ENCODE data around the gene ZNF714. TPM values are rescaled to one million over a fixed set of nuclear protein-coding genes. Genes with fewer than 3 reads are reported as not detected.

ZNF714 gene
- total RNA-seq, 1 donor from 2014 or later = 40.6 TPM

GRCh38 chr19:21098291-21098690, 16.3 kb downstream of the ZNF714 start:
- DNase-seq (ENCODE audit: extremely low spot score, unreplicated experiment) = no peak
- peak overlapping the region; percentile 11 for H3K4me3 Mint-ChIP-seq
- H3K9me3 Mint-ChIP-seq = peaks cover 7% of the 10 kb centered on the region
- no peaks in the 10 kb centered on the region for H3K27me3 Mint-ChIP-seq
- peak overlapping the region; percentile 30 for H3K27ac Mint-ChIP-seq
- peaks cover 55% of the 10 kb centered on the region for H3K36me3 Mint-ChIP-seq
- TF ChIP-seq, protein P1, sequence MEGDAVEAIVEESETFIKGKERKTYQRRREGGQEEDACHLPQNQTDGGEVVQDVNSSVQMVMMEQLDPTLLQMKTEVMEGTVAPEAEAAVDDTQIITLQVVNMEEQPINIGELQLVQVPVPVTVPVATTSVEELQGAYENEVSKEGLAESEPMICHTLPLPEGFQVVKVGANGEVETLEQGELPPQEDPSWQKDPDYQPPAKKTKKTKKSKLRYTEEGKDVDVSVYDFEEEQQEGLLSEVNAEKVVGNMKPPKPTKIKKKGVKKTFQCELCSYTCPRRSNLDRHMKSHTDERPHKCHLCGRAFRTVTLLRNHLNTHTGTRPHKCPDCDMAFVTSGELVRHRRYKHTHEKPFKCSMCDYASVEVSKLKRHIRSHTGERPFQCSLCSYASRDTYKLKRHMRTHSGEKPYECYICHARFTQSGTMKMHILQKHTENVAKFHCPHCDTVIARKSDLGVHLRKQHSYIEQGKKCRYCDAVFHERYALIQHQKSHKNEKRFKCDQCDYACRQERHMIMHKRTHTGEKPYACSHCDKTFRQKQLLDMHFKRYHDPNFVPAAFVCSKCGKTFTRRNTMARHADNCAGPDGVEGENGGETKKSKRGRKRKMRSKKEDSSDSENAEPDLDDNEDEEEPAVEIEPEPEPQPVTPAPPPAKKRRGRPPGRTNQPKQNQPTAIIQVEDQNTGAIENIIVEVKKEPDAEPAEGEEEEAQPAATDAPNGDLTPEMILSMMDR (conservative IDR thresholded peaks at IDR 0.05) = no peak
- no peaks in the 10 kb centered on the region for H3K4me1 Mint-ChIP-seq (ENCODE audit: unreplicated experiment)

DNA sequence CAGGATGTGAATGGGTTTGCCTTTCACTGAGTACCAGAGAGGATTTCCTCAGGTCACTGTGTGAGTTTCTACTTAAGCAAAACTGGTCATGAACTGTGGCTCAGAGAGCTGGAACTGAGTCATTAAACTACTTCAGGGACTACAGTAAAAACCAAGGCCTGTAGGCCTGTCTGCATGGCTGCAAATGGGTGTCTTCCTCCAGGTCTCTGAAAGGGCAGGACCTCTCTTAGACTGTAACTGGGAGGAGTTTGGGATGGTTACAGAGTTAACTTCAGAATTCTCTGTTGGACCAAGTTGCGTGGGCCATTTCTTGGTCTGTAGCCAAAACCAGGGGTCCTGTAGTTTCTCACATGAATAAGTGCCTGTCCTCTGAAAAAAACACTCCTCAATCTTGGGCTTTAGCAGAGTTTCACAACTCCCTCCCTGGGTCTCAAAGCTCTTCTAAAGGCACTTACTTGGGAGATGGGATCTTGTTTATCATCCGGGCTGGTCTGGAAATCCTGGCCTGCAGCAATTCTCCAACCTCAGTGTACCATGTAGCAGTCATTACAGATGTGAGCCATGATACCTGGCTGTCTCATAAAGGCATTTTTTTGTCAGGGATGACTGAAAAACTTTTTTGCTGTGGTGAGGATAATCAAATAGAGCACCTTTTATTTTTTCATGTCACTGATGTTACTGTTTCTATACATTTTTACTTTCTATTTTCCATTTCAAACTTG, 19.7 kb downstream of the ZNF714 start:
- no peaks in the 10 kb centered on the region for H3K9me3 Mint-ChIP-seq
- peaks cover 42% of the 10 kb centered on the region for H3K36me3 Mint-ChIP-seq
- H3K27ac Mint-ChIP-seq = no peak overlapping the region

GRCh38 chr19:21109116-21109515, 27.1 kb downstream of the ZNF714 start:
- Mint-ChIP-seq H3K4me1 (ENCODE audit: unreplicated experiment) (no peaks in the 10 kb centered on the region), H3K9me3 (peaks cover 9% of the 10 kb centered on the region), H3K4me3 (no peak overlapping the region), H3K36me3 (peaks cover 54% of the 10 kb centered on the region), H3K27ac (no peak overlapping the region), H3K27me3 (no peaks in the 10 kb centered on the region)
- TF ChIP-seq, protein P1 (conservative IDR thresholded peaks at IDR 0.05) = no peak
- DNase-seq (ENCODE audit: extremely low spot score, unreplicated experiment) = no peak

More for the DNA sequence above, 19.7 kb downstream of the ZNF714 start:
- TF ChIP-seq, protein P1 (conservative IDR thresholded peaks at IDR 0.05) = no peak
- DNase-seq (ENCODE audit: extremely low spot score, unreplicated experiment) = no peak
- H3K4me3 Mint-ChIP-seq = no peak overlapping the region
- H3K27me3 Mint-ChIP-seq = no peaks in the 10 kb centered on the region
- H3K4me1 Mint-ChIP-seq (ENCODE audit: unreplicated experiment) = no peaks in the 10 kb centered on the region

- Mint-ChIP-seq H3K36me3 (peaks cover 61% of the 10 kb centered on the region), H3K27me3 (no peaks in the 10 kb centered on the region), H3K9me3 (peaks cover 14% of the 10 kb centered on the region), H3K4me3 (no peak overlapping the region), H3K4me1 (ENCODE audit: unreplicated experiment) (no peaks in the 10 kb centered on the region), H3K27ac (no peak overlapping the region)
- DNase-seq (ENCODE audit: extremely low spot score, unreplicated experiment) = no peak
- TF ChIP-seq, protein P1 (conservative IDR thresholded peaks at IDR 0.05) = no peak
Measured at GRCh38 chr19:21110183-21110582, 28.2 kb downstream of the ZNF714 start.

DNA sequence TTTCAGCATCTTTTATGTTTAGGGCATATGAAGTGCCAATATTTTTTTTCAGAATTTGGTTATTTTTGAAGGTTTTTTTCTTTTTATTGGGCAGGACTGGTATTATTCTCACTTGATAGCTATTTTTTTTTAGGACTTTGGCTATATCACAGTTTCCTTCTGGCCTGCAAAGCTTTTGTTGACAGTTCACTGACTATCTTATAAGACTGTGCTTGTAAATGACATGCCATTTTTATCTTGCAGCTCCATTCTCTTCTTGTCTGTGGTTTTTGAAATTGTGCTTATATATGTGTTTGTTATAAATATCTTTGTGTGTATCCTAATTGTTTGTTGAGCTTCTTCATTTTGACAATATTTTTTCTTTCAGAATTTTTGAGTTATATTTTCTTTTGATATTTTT, 33.4 kb downstream of the ZNF714 start:
- Mint-ChIP-seq H3K27me3 (no peaks in the 10 kb centered on the region), H3K36me3 (peaks cover 68% of the 10 kb centered on the region)
- TF ChIP-seq, protein P1 (conservative IDR thresholded peaks at IDR 0.05) = no peak

More for the DNA sequence above, 33.4 kb downstream of the ZNF714 start:
- no peaks in the 10 kb centered on the region for H3K4me1 Mint-ChIP-seq (ENCODE audit: unreplicated experiment)
- DNase-seq (ENCODE audit: extremely low spot score, unreplicated experiment) = no peak
- no peak overlapping the region for H3K27ac Mint-ChIP-seq
- peaks cover 33% of the 10 kb centered on the region for H3K9me3 Mint-ChIP-seq
- H3K4me3 Mint-ChIP-seq = no peak overlapping the region

Measured in type B pancreatic cell (in vitro differentiated cells).